Mesodermal cell (in vitro differentiated cells): ENCODE data around the gene REXO1.

Experiments used
- H3K27ac ChIP-seq: 2 replicates; pipeline ENCODE4 v1.7.0; 2013; ENCODE audit warnings: mild to moderate bottlenecking, low read depth, low read length, moderate library complexity; ENCODE audit not compliant: severe bottlenecking
- H3K36me3 ChIP-seq: 2 replicates; pipeline ENCODE4 v1.7.1; 2013; ENCODE audit warnings: mild to moderate bottlenecking, low read length, moderate library complexity; ENCODE audit not compliant: control insufficient read depth, insufficient read depth
- H3K4me1 ChIP-seq: one replicate; pipeline ENCODE4 v1.7.1; 2013; ENCODE audit warnings: mild to moderate bottlenecking, low read length; ENCODE audit not compliant: insufficient read depth, control insufficient read depth, poor library complexity, severe bottlenecking
- H3K4me3 ChIP-seq: 2 replicates; pipeline ENCODE4 v1.7.0; 2013; ENCODE audit warnings: low read length, control low read depth, mild to moderate bottlenecking; ENCODE audit not compliant: insufficient read depth, poor library complexity, severe bottlenecking; ENCODE audit errors: extremely low read depth
- H3K9me3 ChIP-seq: 2 replicates; pipeline ENCODE4 v1.7.1; 2013; ENCODE audit warnings: mild to moderate bottlenecking, low read length, moderate library complexity; ENCODE audit not compliant: control insufficient read depth
- WGBS, 2 experiments: methylation state at CpG; one replicate each; pipeline ENCODE4 v1.1.5; 2013; ENCODE audit warnings: missing lambda C conversion rate in 2 of 2; ENCODE audit not compliant: insufficient coverage in 2 of 2; 5-methylcytosine and 5-hydroxymethylcytosine counted together

Gene REXO1

DNA sequence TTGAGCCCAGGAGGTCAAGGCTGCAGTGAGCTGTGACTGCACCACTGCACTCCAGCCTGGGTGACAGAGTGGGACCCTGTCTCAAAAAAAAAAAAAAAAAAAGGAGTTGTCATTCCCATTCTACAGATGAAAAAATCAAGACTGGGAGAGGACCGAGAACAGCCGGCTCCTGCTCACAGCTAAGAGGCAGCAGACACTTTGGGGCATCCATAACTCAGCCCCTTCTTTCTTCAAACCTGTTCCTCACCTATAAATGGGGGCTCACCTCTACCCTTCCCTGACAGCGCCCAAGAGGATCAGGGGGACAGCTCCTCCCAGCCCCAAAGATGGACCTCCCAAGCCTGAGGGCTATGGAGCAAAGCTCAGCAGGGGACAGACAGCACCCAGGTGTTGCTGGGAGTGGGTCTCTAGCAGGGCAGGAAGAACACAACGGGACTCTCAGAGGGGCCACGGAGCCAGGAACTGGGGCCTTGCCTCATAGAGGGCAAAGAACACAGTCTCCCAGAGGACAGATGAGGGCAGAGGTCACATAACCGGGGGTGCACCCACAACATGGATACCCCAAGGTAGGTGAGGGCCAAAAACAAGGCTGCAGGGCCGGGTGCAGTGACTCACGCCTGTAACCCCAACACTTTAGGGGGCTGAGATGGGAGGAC, 18.5 kb upstream of the REXO1 start:
- peaks cover 3% of the 10 kb centered on the region for H3K4me1 ChIP-seq
- H3K36me3 ChIP-seq: peaks cover 18% of the 10 kb centered on the region
- no peak overlapping the region for H3K27ac ChIP-seq
- H3K9me3 ChIP-seq: no peaks in the 10 kb centered on the region
- 94% methylated on average over 7 to 8 of the region's 8 CpGs for WGBS, 2 experiments
- H3K4me3 ChIP-seq: no peak overlapping the region

DNA sequence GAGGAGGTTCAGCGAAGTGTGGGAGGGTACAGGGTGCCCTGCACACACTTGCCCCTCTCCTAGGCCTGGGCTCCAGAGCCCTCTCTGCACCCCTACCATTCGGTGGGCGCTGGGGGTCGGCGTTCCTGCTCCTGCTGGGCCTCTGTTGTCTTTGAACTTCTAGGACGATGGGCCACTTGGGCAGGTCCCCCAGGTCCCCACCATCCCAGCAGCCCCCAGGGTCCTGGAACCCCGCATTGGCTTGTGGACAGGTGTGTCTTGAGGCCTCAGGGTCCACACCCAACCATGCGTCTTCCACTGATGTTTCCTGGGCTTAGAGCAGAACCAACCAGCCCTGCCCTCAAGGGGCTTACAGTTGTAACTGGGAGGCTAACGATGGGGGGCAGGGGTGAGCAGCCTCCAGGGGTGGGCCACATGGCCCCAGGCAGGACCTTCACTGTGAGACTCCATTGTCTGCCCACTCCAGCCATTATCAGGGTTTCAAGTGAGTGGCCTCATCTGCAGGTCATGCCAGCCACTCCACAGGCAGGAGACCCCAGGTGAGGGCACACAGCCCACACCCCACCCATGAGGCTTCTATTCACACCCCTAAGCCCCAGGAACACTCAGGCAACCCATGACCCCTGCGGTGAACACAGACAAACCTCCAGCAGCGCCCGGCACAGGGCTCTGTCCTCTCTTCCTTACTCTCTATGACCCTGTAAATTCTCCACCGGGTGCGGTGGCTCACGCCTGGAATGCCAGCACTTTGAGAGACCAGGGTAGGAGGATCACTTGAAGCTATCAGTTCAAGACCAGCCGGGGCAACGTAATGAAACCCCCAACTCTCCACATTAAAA, 17.1 kb upstream of the REXO1 start:
- H3K36me3 ChIP-seq: peaks cover 8% of the 10 kb centered on the region
- WGBS, 2 experiments: 87 to 88% methylated on average over 11 to 13 of the region's 17 CpGs
- no peaks in the 10 kb centered on the region for H3K9me3 ChIP-seq
- peaks cover 15% of the 10 kb centered on the region for H3K4me1 ChIP-seq
- H3K4me3 ChIP-seq: peak overlapping the region; percentile 68
- H3K27ac ChIP-seq: peak overlapping the region; percentile 49

DNA sequence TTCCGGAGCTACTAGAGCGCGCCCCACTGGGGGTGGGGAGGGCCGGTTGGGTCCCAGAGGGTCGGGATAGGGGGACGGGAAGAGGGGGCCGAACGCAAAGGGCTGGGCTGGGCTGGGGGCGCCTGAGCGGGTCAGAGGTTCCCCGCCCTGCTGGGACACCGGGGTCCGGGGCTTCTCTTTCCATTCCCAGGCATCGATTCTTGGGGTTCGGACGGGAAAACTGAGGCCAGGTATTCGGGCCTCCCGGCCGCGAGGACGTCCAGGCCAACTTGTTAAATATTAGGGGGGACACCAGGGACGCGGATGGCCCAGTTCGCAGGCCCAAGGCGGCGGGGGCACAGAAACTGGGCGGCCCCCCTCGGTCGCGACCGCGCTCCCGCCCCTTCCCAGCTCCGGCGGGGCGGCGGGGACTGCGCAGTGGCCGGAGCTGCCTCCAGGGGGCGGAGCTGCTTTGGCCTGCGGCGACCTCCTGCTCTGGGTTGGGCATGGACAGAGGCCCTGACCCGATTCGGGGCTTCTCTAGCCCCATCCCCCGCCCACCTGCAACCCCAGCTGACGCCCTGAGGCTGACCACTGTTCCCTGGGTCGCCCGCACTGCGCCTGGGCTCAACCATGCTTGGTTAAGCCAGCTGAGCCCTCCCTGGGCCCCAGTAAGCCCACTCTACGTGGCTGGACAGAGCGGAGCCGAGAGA, 16.3 kb upstream of the REXO1 start:
- peak overlapping the region; percentile 68 for H3K4me3 ChIP-seq
- peaks cover 22% of the 10 kb centered on the region for H3K4me1 ChIP-seq
- peak overlapping the region; percentile 84 for H3K27ac ChIP-seq
- 7 to 8% methylated on average over 41 to 42 of the region's 52 CpGs for WGBS, 2 experiments
- H3K9me3 ChIP-seq: no peaks in the 10 kb centered on the region
- H3K36me3 ChIP-seq: peaks cover 2% of the 10 kb centered on the region

DNA sequence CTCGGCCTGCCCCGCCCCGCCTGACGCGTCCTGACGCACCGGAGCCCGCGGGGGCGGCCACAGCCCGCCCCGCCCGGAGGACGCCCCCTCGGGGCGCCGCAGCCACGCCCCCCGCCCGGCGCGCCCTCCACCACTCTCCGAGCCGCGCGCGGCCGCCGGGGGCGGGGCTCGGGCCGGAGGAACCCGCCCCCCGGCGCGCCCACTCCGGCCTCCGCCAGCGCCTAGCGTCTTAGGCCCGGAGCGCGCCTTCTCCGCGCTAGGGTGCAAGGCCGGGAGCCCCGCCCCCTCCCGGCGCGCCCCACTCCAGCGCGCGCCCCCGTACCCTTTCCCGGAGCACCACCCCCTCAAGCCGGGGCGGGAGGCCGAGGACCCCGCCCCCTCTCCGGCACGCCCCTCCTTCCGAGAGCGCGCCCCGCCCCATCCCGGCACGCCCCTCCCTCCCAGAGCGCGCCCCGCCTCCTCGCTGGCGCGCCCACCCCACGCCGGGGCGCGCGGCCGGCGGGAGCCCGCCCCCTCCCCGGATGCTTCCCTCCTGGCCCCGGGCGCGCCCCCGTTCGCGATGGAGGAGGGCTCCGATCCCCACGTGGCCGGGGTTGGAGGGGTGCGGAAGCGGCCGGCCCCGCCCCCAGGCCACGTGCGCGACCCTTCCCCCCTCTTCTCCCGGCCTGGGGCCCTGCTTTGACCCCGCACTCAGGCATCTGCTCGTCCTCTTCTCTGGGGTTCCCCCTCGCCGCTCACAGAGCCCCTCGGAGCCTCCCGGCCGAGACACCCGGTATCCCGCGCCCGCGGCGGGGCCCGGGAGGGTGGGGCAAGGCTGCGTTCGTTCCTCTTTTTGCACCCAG, 15.6 kb upstream of the REXO1 start:
- H3K9me3 ChIP-seq: no peaks in the 10 kb centered on the region
- 0 to 1% methylated on average over 22 to 50 of the region's 115 CpGs for WGBS, 2 experiments
- H3K27ac ChIP-seq: peak overlapping the region; percentile 84
- H3K36me3 ChIP-seq: no peaks in the 10 kb centered on the region
- H3K4me1 ChIP-seq: peaks cover 27% of the 10 kb centered on the region
- H3K4me3 ChIP-seq: peak overlapping the region; percentile 68

DNA sequence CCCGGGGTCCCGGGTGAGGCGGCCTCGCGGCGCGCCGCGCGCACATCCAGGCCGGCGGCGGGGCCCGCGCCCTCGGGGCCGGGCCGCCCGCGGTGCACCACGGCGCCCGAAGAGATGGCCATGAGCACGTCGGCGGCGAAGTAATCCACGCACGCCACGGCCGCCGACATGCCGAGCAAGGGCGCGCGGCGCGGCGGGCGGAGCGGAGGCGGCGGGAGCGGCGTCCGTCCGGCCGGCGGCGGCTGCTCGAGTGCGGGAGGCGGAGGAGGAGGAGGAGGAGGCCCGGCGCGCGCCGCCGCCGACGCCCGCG, 15.0 kb upstream of the REXO1 start, which contains the start of gene KLF16:
Gene KLF16, minus strand, starts transcription at position 252 of the 310 bp plus-strand sequence. Its CDS starts 82 bp downstream, at position 170.
- Histone ChIP-seq H3K27ac (peak within 1 kb of the TSS; percentile 84), H3K4me3 (peak within 1 kb of the TSS; percentile 84), H3K9me3 (no peaks in the 10 kb centered on the region), H3K4me1 (peaks cover 31% of the 10 kb centered on the region), H3K36me3 (no peaks in the 10 kb centered on the region)
- WGBS, 2 experiments: 1% methylated on average over 16 to 37 of the region's 63 CpGs

DNA sequence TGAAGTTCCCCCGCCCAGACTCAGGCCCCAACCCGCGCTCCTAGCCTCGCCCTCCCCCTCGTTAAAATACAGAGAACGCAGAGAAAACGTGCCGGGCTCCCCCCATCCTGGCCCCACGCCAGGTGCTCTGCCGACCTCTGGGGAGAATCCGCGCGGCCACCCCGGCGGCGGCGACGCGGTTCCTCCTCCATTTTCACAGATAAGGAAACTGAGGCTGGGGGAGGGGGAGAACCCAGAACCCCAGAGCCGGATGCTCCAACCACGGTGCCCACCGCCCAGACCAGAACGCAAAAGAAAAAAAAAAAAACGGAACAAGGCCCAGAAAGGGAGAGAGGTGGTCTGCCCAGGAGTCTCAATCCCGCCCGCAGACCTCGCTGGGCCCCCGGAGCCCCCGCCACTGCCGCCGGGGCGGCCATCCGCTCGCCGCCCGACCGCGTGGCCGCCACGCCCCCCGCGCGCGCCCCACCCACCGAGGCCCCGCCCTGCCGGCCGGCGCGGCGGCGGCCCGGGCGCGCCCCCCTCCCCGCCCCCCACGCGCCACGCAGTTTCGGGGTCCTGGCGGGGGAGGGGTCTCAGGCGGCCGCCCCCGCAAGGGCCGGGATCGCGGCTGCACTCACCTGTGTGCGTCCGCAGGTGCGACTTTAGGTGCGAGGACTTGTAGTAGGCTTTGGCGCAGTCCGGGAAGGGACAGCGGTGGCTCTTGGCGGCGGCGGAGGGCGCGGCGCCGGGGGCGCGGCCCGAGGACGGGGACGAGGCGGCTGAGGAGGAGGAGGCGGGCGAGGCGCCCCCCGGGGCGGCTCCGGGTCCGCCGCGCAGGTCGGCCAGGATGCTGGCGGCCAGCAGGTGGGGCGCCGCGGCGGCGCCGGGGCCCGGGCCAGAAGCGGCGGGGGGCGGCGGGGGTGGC, 14.4 kb upstream of the REXO1 start:
- H3K4me3 ChIP-seq: peak overlapping the region; percentile 84
- H3K4me1 ChIP-seq: peaks cover 36% of the 10 kb centered on the region
- no peak overlapping the region for H3K27ac ChIP-seq
- WGBS, 2 experiments: 0 to 1% methylated on average over 51 to 70 of the region's 109 CpGs
- no peaks in the 10 kb centered on the region for H3K9me3 ChIP-seq
- no peaks in the 10 kb centered on the region for H3K36me3 ChIP-seq

DNA sequence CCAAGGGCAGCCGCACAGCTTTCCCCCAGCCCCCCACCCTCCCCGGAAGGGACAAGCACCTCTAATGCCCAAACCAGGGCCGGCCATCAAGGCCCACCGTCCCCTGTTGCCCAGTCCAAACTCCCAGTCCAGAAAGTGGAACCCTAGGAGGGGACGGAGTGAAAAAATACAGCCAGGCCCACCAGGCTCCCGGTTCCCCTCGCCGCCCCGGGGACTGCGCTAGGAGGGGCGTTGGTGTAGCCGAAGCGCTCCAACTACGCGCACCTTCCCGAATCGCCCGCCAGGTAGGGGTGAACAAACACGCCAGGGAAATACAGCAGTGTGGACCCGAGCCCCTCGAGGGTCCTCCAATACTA, 13.8 kb upstream of the REXO1 start:
- Histone ChIP-seq H3K27ac (no peak overlapping the region), H3K36me3 (no peaks in the 10 kb centered on the region), H3K9me3 (no peaks in the 10 kb centered on the region), H3K4me1 (peaks cover 42% of the 10 kb centered on the region), H3K4me3 (peak overlapping the region; percentile 84)
- WGBS, 2 experiments: 0 to 1% methylated on average over 18 of the region's 21 CpGs

DNA sequence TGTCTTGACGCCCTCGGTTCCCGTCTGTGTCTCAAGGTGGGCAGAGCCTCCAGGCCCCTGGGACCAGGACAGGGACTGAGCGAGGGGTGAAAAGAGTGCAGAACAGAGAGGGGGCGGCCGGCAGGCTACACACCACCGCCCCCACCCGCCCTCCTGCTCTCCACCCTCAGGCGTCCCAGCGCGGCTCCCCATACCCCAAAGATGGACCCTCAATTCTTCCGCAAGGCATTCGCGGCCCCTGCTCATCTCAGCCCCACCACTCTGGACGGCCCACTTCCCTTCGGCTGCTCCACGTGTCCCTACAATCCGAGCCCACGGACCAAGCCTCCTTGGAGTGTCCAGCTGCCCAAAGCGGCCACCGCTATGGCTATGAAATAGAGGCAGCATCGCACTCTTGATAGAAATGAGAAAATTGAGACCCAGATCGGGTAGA, 13.3 kb upstream of the REXO1 start:
- peaks cover 46% of the 10 kb centered on the region for H3K4me1 ChIP-seq
- peak overlapping the region; percentile 84 for H3K4me3 ChIP-seq
- H3K9me3 ChIP-seq: no peaks in the 10 kb centered on the region
- no peak overlapping the region for H3K27ac ChIP-seq
- H3K36me3 ChIP-seq: no peaks in the 10 kb centered on the region
- WGBS, 2 experiments: 5 to 8% methylated on average over 15 to 21 of the region's 23 CpGs

DNA sequence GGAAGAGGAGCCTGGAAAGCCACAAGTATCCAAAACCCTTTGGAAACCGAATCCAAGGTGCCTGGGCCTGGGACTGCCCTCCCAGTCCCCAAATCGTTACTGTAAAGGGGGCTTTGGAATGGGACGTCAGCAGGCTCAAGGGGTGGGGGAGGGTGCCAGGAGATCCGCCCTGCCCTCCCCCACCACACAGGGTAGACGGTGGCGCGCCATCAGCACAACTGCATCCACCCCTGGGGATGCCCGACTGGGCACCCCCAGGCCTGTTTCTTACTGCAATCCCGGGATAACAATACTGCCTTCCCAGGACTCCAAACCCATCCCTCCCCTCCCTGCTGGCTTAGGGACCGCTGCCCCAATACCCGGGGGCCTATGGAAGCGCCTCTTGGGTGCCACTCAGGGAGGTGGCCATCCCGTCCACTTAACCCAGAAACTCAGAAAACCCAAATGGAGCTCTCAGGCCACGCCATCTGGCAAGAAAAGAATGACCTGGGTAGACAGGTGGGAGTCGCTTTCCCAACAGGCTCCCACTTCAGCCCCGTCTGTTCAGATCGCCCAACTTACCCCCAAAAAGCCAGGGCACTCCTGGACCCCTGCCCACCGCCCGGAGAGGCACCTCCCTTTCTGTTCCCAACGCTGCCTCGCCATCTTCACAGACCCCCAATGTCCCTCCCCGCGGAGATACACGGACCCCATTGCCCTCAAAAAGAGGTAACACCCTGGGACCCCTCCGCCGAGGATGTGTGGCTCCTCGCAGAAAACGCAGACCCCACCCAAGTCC, 12.7 kb upstream of the REXO1 start:
- Histone ChIP-seq H3K9me3 (no peaks in the 10 kb centered on the region), H3K4me1 (peaks cover 52% of the 10 kb centered on the region), H3K4me3 (peak overlapping the region; percentile 84), H3K36me3 (no peaks in the 10 kb centered on the region), H3K27ac (peak overlapping the region; percentile 49)
- 8 to 26% methylated on average over 16 to 17 of the region's 28 CpGs for WGBS, 2 experiments
